Measurements from ENCODE around the gene SERTAD1.
"Not testable (repeated sequence)": the region's sequence is repeated elsewhere in the genome, so short reads cannot be mapped to it uniquely, and the experiment has no call there.

Gene SERTAD1

GRCh38 chr19:40421993-40422747 lies 3.6 kb downstream of the SERTAD1 start:
- DNase-seq: no peak

GRCh38 chr19:40420766-40421765 lies 4.7 kb downstream of the SERTAD1 start:
- DNase-seq: peak; percentile 76

- DNase-seq: no peak
Measured at GRCh38 chr19:40420451-40420765, 5.4 kb downstream of the SERTAD1 start.

- DNase-seq: no peak
Measured at GRCh38 chr19:40419780-40420179, 6.0 kb downstream of the SERTAD1 start.

- DNase-seq: peak; percentile 96
Measured at GRCh38 chr19:40419066-40419612, 6.7 kb downstream of the SERTAD1 start.

GRCh38 chr19:40418040-40418439 lies 7.8 kb downstream of the SERTAD1 start:
- DNase-seq: no peak

DNA sequence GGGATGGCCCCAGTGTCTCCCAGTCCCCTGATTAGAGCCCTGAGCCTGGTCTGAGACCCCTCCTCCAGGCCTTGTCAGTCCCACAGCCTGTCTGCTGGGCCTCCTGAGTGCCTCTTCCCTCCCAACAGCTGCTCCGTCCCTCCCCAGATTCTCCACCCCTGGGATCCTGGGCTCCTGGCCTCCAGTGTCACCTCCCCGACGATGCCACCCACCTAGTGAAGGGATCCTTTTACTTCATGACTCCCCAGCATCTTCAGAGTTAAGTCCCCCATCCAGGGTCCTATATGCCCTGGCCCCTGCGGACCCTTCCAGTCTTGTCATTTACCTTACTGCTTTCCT lies 8.2 kb downstream of the SERTAD1 start:
- DNase-seq: no peak

DNA sequence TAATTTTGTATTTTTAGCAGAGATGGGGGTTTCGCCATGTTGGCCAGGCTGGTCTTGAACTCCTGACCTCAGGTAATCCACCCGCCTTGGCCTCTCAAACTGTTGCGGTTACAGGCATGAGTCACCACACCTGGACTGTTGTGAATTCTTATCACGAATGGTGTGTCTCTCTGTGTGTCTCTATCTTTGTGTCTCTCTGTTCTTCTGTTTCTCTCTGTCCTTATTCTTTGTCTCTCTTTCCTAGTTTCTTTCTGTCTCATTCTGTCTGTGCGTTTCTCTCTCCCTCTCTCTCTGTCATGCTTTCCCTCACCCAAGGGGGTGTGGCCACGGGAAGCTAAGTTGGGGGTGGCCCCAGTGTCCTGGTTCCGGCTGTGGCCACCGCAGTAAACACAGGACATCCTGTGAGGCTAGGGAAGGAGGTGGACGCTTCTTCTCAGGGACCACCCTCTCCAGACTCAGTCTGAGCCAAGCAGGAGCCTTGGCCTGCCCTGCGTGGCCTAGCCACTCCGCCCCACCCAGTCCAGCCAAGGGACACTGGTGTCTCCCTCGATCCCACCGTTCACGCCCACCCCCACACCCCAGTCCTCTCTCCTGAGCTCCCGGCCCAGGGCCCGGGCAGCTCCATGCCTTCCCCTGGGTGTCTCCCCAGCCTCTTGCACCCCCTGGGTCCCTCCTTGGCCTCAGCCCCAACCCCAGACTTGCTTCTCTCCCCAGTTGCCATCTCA lies 8.7 kb downstream of the SERTAD1 start:
- no peak for DNase-seq

- no peak for DNase-seq
Measured at GRCh38 chr19:40415768-40416167, 10.0 kb downstream of the SERTAD1 start.

- no peak for DNase-seq
Measured at GRCh38 chr19:40414542-40415535, 11.0 kb downstream of the SERTAD1 start.

DNA sequence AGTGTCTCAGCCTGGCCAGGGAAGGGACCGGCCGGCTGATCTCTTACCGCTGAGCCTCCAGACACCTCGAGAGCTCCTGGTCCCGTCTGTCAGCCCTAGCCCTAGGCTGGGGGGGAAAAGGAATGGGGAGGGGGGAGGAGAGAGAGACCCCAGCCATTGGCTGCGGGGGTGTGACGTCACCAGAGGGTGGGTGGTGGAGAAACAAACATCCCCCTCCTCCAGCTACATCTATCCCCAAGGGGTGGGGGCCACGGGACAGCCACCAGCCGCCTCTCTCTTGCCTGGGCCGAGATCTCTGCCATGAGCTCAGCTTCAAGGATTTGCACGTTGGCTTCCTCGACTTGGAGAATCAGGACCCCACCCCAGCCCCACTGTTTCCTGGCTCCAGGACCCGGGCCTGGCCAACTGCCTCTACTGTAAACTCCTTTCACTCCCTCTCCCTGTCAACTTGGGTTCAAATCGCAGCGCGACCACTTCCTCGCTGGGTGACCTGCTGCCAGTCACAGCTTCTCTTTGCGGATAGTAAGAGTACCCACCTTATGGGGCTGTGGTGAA lies 12.4 kb downstream of the SERTAD1 start, which contains the start of gene PRX:
PRX (minus strand) TSS at position 88 of the 555 bp plus-strand sequence. CDS start 5,446 bp downstream, outside the sequence.
- DNase-seq: no peak

- DNase-seq: no peak
Measured at GRCh38 chr19:40412866-40413265, 12.9 kb downstream of the SERTAD1 start.

DNA sequence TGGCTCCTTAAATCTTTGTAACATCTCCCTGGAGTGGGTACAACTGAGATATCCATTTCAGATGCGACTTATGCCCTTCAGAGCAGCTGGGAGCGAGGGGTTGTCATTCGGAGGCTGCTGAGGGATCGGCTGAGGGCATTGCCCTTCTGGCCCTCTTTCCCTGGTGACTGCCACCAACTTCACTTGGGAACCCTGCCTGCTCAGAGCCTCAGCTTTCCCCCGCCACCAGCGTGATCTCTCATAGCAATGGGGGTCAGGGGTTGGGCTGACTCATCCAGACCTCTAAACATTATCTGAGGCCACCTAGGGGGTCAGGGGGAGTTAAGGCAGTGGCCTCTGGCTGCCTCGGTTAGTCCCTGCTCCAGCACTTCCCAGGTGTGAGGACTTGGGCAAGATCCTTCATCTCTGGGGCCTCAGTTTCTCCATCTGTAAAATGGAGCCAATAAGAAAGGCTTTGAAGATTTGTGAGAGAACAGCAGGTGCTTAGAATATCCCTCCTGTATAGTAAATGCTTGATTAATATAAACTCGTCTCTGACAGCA lies 13.8 kb downstream of the SERTAD1 start:
- no peak for DNase-seq

GRCh38 chr19:40411125-40411842 lies 14.5 kb downstream of the SERTAD1 start:
- DNase-seq: no peak

DNA sequence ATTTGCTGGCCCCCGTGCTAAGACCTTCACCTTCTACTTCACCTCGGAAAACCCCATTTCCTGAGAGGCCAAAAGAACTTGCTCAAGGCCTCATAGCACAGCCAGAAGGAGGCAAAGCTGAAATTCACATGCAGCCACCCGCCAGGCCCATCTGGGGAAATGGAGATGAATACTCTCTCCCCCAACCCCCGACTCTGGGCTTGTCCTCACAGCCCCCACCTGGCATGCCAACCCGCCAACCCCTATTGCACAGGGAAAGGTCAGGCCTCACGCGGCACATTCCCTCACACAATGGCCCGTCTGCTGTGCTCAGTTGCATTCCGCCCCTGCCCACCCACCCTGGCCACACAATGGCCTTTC lies 15.8 kb downstream of the SERTAD1 start:
- no peak for DNase-seq

DNA sequence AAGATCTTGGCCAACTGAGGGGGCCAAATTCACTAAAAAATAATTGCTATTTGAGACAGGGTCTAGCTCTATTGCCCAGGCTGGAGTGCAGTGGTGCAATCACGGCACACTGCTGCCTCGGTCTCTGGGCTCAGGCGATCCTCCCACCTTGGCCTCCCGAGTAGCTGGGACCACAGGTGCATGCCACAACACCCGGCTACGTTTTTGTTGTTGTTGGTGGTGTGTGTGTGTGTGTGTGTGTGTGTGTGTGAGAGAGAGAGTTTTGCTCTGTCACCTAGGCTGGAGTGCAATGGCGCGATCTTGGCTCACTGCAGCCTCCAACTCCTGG lies 17.2 kb downstream of the SERTAD1 start:
- DNase-seq: not testable (repeated sequence)

GRCh38 chr19:40407714-40408597 lies 17.8 kb downstream of the SERTAD1 start:
- no peak for DNase-seq

- DNase-seq: peak; percentile 43
Measured at GRCh38 chr19:40403262-40403984, 22.4 kb downstream of the SERTAD1 start.

DNA sequence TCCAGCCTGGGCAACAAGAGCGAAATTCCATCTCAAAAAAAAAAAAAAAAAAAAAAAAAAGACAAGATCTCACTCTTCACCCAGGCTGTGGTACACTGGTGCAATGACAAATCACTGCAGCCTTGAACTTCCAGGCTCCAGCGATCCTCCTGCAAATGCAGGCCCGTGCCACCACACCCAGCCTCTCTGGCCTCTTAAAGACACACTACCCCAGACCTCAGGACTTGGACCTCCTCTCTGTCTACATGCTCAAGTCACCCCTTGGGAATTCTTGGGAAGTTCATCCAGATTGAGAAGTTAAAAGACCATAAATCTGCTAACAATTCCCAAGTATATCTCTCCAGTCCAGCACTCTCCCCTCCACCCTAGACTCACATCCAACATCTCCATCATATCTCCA lies 25.2 kb downstream of the SERTAD1 start:
- DNase-seq: no peak
